Loucy (cell line): ENCODE results near the gene TRMT10B.

ENCODE experiments used
- H2AFZ ChIP-seq: fragments of 200-600 bp; sonication (generic); 2 replicates; pipeline ENCODE4 v1.6.0; 2016; ENCODE audit warnings: antibody characterized with exemption, mild to moderate bottlenecking, low read length, moderate library complexity
- H3F3A ChIP-seq: fragments of 200-600 bp; 2 replicates; pipeline ENCODE4 v1.6.0; 2016; ENCODE audit warnings: antibody characterized with exemption, low read depth, mild to moderate bottlenecking
- H3K27me3 ChIP-seq: fragments of 200-600 bp; sonication (generic); 2 replicates; pipeline ENCODE4 v1.6.1; 2014; ENCODE audit warnings: low read length, mild to moderate bottlenecking; ENCODE audit not compliant: insufficient read depth, poor library complexity, severe bottlenecking
- H3K36me3 ChIP-seq: fragments of 200-600 bp; sonication (generic); 2 replicates; pipeline ENCODE4 v1.6.1; 2016; ENCODE audit warnings: low read length; ENCODE audit not compliant: insufficient read depth
- H3K4me1 ChIP-seq: fragments of 200-600 bp; sonication (generic); 2 replicates; pipeline ENCODE4 v1.5.1; 2014; ENCODE audit warnings: low read length, mild to moderate bottlenecking; ENCODE audit not compliant: insufficient read depth, poor library complexity, severe bottlenecking
- H3K4me2 ChIP-seq: fragments of 200-600 bp; sonication (generic); 2 replicates; pipeline ENCODE4 v1.6.0; 2014; ENCODE audit warnings: antibody characterized with exemption, low read length, low read depth, mild to moderate bottlenecking; ENCODE audit not compliant: poor library complexity, severe bottlenecking
- H3K4me3 ChIP-seq: fragments of 200-600 bp; sonication (generic); 2 replicates; pipeline ENCODE4 v1.5.1; 2014; ENCODE audit warnings: low read length, mild to moderate bottlenecking, mixed read lengths; ENCODE audit not compliant: poor library complexity, severe bottlenecking
- H3K79me2 ChIP-seq: fragments of 200-600 bp; sonication (generic); 2 replicates; pipeline ENCODE4 v1.6.1; 2014; ENCODE audit warnings: low read length; ENCODE audit not compliant: insufficient read depth
- H3K9ac ChIP-seq: fragments of 200-600 bp; sonication (generic); 2 replicates; pipeline ENCODE4 v1.6.0; 2014; ENCODE audit warnings: mild to moderate bottlenecking, low read depth, low read length, moderate library complexity; ENCODE audit not compliant: poor library complexity, severe bottlenecking
- H3K9me2 ChIP-seq: fragments of 200-600 bp; sonication (generic); replicated peaks from 2 replicates; pipeline ENCODE4 v1.6.1; 2016; ENCODE audit warnings: low read depth, low read length, mixed read lengths
- H3K9me3 ChIP-seq: fragments of 200-600 bp; sonication (generic); 2 replicates; pipeline ENCODE4 v1.6.1; 2014; ENCODE audit warnings: mild to moderate bottlenecking, antibody characterized with exemption, low read length, low read depth; ENCODE audit not compliant: insufficient read depth
- H4K20me1 ChIP-seq: fragments of 200-600 bp; sonication (generic); 2 replicates; pipeline ENCODE4 v1.6.0; 2014; ENCODE audit warnings: antibody characterized with exemption, low read length, mild to moderate bottlenecking; ENCODE audit not compliant: insufficient read depth, poor library complexity, severe bottlenecking
- EZH2phosphoT487 ChIP-seq: fragments of 200-600 bp; IDR thresholded peaks from 2 replicates; pipeline ENCODE4 v1.6.1; 2018; ENCODE audit warnings: antibody characterized with exemption, mild to moderate bottlenecking, moderate library complexity, borderline replicate concordance
- TF ChIP-seq, protein P1 (sequence below): fragments of 200-600 bp; sonication (generic); conservative IDR thresholded peaks from 2 replicates; pipeline ENCODE4 v1.5.1; 2014; ENCODE audit warnings: mild to moderate bottlenecking, antibody characterized with exemption, low read length

TRMT10B gene

DNA sequence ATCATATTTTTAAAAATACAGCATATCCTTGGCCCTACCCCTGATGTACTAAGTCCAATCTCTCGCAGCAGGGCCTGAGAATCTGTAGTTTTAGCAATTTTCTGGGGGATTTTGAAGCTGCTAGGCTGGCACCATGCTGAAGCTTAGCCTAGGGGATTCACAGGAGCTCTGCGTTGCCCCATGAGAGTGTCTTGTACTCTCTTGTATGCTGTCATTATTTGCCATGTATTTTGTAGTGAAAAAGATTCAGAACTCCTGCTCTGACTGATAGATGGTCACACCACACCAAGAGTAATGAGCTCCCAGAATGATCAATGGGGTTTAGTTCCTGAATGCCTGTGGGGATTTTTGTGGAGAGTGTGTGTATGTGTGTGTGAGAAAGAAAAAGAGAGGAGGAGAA lies 20.7 kb upstream of the TRMT10B start:
- no peak overlapping the region for H2AFZ ChIP-seq
- no peak overlapping the region for H3K4me3 ChIP-seq
- H3K4me1 ChIP-seq = no peaks in the 10 kb centered on the region
- no peaks in the 10 kb centered on the region for H3F3A ChIP-seq
- no peak overlapping the region for H3K9ac ChIP-seq
- H3K36me3 ChIP-seq = no peaks in the 10 kb centered on the region
- H3K9me2 ChIP-seq = no peaks in the 10 kb centered on the region
- no peak for TF ChIP-seq EZH2phosphoT487
- TF ChIP-seq, protein P1, sequence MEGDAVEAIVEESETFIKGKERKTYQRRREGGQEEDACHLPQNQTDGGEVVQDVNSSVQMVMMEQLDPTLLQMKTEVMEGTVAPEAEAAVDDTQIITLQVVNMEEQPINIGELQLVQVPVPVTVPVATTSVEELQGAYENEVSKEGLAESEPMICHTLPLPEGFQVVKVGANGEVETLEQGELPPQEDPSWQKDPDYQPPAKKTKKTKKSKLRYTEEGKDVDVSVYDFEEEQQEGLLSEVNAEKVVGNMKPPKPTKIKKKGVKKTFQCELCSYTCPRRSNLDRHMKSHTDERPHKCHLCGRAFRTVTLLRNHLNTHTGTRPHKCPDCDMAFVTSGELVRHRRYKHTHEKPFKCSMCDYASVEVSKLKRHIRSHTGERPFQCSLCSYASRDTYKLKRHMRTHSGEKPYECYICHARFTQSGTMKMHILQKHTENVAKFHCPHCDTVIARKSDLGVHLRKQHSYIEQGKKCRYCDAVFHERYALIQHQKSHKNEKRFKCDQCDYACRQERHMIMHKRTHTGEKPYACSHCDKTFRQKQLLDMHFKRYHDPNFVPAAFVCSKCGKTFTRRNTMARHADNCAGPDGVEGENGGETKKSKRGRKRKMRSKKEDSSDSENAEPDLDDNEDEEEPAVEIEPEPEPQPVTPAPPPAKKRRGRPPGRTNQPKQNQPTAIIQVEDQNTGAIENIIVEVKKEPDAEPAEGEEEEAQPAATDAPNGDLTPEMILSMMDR = no peak
- H3K79me2 ChIP-seq = no peaks in the 10 kb centered on the region
- H3K4me2 ChIP-seq = no peak overlapping the region
- no peaks in the 10 kb centered on the region for H3K27me3 ChIP-seq
- H4K20me1 ChIP-seq = no peaks in the 10 kb centered on the region
- no peaks in the 10 kb centered on the region for H3K9me3 ChIP-seq

- no peaks in the 10 kb centered on the region for H3F3A ChIP-seq
- H2AFZ ChIP-seq = no peak overlapping the region; the same call in 1 of the 2 replicates
- H3K4me1 ChIP-seq = no peaks in the 10 kb centered on the region
- no peaks in the 10 kb centered on the region for H3K36me3 ChIP-seq
- H3K27me3 ChIP-seq = no peaks in the 10 kb centered on the region
- no peak overlapping the region for H3K9ac ChIP-seq
- H3K4me2 ChIP-seq = no peak overlapping the region
- H3K9me2 ChIP-seq = no peaks in the 10 kb centered on the region
- no peaks in the 10 kb centered on the region for H3K9me3 ChIP-seq
- TF ChIP-seq, protein P1 = no peak
- TF ChIP-seq EZH2phosphoT487 = no peak
- no peak overlapping the region for H3K4me3 ChIP-seq
- no peaks in the 10 kb centered on the region for H4K20me1 ChIP-seq
- no peaks in the 10 kb centered on the region for H3K79me2 ChIP-seq
Measured at GRCh38 chr9:37739222-37739621, 14.4 kb upstream of the TRMT10B start.

DNA sequence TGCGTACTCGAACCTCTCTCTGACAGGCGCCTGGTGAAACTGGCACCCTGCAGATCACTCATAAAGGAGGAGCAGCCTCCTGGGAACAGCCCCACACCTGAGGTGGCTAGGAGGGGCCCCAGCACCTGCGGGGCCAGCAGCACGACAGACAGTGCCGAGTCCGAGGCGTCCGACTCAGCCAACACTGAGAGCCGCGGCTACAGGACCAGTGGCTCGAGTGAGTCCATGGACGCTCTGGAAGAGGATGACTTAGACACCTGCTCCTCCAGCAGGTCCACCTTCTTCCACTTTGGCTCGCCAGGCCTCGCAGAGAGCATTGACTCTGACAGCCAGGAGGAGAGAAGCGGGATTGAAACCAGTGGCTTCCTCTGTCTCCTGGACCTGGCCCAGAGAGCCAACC lies 13.5 kb upstream of the TRMT10B start:
- Histone ChIP-seq H4K20me1 (no peaks in the 10 kb centered on the region), H3K4me1 (no peaks in the 10 kb centered on the region), H3K4me3 (no peak overlapping the region), H3K9me2 (no peaks in the 10 kb centered on the region), H3K4me2 (no peak overlapping the region), H3K9me3 (no peaks in the 10 kb centered on the region), H2AFZ (no peak overlapping the region), H3K27me3 (no peaks in the 10 kb centered on the region), H3K36me3 (no peaks in the 10 kb centered on the region), H3F3A (no peaks in the 10 kb centered on the region), H3K79me2 (no peaks in the 10 kb centered on the region), H3K9ac (no peak overlapping the region)
- TF ChIP-seq EZH2phosphoT487 = no peak
- TF ChIP-seq, protein P1 = no peak
